Non-pigmented ciliary epithelial cell (primary cell): ENCODE results near the gene ING1.
"Not testable (repeated sequence)": the region's sequence is repeated elsewhere in the genome, so short reads cannot be mapped to it uniquely, and the experiment has no call there.

Source experiments
- DNase-seq: peaks from one replicate; pipeline ENCODE4 v3.0.0-alpha.2; 2010; ENCODE audit warnings: low read depth

ING1 gene, protein sequence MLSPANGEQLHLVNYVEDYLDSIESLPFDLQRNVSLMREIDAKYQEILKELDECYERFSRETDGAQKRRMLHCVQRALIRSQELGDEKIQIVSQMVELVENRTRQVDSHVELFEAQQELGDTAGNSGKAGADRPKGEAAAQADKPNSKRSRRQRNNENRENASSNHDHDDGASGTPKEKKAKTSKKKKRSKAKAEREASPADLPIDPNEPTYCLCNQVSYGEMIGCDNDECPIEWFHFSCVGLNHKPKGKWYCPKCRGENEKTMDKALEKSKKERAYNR

DNA sequence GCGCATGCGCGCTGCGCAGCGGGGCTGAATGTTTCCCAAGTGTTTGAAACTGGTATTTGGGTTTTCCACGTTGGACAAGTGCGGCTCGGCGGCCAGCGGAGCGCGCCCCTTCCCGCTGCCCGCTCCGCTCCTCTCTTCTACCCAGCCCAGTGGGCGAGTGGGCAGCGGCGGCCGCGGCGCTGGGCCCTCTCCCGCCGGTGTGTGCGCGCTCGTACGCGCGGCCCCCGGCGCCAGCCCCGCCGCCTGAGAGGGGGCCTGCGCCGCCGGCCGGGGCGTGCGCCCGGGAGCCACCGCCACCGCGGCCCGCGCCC, at the start of gene ING1:
Gene ING1, plus strand, starts transcription at position 59 of the 311 bp plus-strand sequence. CDS start 450 bp downstream, outside the sequence.
- no peak for DNase-seq

DNA sequence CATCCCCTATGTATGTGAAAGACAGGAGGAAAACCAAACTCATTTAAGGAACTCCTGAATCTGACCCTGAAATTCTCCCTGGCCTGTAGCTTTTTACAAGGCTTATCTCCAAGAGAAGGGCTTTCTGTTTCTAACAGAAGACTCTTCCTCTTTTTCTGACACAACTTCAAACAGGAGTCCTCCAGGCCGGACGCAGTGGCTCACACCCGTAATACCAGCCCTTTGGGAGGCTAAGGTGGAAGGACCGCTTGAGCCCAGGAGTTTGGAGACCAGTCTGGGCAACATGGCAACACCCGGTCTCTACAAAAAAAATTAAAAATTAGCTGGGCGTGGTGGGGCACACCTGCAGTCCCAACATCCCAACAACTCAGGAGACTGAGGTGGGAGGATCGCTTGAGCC, 49.5 kb upstream of the ING1 start:
- no peak for DNase-seq

DNA sequence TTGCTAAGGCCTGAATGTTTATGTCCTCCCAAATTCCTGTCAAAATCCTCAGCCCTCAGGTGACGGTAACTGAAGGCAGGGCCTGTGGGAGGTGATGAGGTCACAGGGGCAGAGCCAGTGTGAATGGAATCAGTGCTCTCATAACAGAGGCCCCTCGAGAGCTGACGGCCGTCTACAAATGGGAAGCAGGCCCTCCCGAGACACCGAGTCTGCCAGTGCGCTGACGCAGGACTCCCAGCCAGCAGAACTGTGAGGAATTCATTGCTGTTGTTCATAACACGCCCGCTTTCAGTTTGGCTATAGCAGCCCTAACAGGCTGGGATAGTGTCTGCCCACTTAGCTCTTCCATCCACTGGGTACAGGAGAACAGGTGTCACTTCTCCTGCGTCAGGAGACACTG, 48.8 kb upstream of the ING1 start:
- no peak for DNase-seq

DNA sequence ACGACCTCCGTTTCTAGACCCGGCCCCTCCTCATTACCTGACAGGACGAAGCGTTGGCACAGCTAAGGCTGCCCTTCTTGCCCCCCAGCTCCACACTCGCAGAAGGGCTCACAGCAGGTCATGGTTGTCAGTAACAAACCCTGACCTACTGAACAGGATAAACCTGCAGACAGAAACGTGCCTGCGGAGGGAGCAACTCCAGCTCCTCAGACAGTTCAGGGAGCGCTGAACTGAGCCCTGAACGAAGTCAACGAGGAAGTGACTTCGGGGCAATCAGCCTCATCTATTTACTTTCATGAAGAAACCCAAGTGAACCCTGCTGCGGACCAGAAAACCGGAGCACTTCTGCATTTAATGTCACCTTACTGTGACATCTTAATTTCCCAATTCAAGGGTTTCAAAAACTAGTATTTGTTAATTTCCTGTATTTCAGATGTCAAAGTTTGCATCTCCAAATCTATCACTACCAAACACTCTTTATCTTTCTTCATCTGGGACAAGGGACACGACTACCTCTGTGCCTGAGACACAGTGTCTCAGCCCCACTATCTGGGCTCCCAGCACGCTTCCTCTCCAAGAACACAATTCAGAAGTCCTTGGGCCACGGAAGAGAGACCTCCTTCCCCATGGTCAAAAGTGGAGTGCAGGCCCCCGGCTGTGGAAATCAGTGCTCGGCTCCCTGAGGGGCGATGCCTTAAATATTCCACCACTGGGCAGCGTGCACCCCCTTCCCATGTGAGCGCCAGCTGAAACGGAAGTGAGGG, 47.8 kb upstream of the ING1 start:
- DNase-seq = no peak

DNA sequence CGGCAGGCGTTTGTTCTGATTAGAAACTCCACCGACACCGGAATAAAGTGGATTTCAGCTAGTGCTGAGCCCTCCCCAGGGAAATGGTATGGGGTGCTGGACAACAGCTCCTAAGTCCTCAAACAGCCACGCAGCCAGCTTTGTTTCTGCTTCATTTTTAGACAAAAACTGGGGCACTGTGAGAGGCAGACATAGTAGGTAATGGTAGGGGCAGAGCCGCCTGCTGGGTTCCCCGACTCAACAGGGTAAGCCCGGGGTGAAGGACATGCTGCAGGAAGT, 47.3 kb upstream of the ING1 start:
- DNase-seq = no peak

DNA sequence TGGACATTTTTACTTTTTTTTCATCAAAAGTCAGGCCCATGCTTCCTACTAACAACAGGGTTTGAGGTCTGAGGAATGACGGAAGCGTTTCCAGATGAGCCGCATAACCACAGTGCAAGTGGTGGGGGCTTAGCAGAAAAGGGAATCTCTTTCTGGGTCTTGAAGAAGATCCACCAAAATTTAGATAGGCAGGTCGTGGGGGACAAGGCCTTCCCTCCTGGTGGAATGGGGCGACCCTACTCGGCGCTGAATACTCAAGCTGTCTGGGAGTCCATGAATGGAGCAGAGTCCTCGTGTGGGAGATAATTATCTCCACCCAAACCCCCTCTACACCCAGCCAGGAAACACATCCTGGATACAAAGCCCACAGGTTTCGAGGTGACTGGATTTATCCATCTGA, 44.5 kb upstream of the ING1 start:
- no peak for DNase-seq

DNA sequence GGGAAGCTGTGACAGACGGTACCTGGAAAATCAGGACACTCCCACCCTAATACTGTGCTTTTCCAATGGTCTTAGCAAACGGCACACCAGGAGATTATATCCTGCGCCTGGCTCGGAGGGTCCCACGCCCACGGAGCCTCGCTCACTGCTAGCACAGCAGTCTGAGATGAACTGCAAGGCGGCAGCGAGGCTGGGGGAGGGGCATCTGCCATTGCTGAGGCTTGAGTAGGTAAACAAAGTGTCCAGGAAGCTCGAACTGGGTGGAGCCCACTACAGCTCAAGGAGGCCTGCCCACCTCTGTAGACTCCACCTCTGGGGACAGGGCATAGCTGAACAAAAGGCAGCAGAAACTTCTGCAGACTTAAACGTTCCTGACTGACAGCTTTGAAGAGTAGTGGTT, 43.7 kb upstream of the ING1 start:
- not testable (repeated sequence) for DNase-seq

DNA sequence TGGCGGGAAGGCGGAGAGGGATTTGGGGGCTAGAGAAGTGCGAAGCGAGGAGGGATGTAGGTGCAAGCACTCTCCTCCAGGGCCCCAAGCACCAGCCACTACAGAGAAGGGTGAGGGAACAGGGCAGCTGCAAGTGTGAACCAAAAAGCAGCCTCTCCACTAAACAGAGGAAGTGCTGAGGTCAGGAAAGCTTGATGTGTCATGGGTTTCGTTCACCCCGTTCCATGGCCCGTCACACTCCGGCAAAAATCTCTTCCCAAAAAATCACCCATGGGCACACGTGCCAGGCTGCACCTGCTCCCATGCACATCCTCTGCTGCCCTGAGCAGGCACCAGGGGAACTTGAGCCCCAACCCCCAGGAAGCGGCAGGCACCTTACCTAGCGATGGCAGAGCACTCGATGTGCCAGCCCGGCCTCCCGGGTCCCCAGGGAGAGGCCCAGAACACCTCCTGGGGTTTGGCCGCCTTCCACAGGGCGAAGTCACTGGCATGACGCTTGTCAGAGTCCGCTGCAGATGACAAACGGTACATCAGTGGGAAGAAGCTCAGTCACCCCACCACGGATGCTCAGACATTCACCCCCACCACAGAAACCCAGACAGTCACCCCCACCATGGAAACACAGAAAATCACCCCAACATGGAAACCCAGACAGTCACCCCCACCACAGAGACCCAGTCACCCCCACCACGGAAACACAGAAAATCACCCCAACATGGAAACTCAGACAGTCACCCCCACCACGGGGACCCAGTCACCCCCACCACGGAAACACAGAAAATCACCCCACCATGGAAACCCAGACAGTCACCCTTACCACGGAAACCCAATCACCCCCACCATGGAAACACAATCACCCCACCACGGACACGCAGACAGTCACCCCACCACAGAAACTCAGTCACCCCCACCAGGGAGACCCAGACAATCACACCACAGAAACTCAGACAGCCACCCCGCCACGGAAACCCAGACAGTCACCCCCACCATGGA, 36.6 kb upstream of the ING1 start:
- no peak for DNase-seq

DNA sequence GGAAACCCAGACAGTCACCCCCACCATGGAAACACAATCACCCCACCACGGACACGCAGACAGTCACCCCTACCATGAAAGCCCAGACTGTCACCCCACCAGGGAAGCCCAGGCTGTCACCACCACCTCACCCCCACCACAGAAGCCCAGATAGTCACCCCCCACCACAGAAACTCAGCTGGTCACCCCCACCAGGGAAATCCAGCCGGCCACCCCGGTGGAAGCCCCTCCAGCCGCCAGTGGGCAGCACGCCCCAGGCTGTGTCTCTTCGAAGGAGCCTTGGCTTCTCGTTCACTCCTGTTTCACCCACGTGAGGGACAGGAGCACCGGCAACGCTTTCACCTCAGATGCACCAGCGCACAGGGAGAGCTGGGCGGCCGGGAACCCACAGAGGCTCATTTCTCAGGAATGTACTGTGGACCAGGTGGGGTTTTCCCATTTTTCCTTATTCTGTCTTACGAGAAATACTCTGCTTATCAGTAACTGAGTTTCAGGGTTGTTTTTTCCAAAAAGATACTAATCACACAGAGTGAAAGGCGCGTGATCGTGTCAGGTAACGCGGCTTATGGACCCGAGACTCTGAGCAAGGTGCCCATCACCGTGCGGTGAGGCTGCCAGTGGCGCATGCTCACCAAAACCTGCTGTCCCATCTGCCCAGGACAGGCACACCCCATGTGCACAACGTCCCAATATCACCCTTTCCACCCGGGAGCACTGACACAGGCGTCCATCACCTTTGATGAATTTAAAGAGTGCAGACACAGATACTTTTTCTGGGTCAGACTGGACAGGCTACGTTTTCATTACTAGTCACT, 35.6 kb upstream of the ING1 start:
- DNase-seq = peak; percentile 17

DNA sequence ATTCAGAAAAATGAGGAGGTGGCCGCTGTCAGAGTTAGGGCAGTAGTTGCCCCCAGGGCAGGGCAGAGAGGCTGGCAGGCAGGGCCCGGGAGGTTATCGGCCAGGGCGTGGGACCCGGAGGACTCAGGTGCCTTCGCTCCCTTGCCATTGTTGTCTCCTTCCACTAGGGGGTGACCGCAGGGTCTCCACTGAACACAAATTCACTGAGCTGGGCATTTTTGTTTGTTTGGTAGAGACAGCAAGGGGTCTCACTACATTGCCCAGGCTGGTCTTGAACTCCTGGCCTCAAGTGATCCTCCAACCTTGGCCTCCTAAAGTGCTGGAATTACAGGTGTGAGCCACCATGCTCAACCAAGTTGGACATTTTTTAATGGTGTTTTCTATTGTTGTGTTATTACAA, 32.6 kb upstream of the ING1 start:
- DNase-seq = no peak

DNA sequence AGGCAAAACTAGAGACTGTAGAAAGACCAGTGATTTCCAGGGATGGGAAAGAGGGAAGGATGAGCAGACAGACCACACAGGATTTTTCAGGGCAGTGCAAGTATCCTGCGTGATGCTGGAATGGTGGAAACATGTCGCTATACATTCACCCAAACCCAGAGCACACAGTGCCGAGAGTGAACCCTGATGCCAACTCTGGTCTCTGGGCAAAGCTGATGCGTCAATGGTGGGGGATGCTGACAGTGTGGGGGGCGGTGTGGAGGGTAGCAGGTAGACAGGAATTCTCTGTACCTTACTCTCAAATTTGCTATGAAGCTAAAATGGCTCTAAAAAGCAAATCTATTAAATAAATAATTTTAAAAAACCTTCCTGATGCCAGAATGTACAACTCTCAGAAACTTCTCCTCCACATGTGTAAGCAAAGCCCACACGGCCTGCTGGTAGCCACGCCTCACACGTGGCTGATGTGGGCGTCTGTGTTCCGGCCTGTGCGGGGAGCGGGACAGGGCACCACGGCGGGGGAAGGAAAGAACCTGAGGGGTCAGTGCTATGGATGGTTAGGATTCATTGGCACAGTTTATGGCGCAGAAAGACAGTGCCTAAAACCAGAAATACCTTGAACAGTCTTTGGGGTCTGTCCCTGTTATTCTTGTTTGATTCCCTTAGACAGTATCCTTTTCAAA, 31.5 kb upstream of the ING1 start:
- DNase-seq = no peak

DNA sequence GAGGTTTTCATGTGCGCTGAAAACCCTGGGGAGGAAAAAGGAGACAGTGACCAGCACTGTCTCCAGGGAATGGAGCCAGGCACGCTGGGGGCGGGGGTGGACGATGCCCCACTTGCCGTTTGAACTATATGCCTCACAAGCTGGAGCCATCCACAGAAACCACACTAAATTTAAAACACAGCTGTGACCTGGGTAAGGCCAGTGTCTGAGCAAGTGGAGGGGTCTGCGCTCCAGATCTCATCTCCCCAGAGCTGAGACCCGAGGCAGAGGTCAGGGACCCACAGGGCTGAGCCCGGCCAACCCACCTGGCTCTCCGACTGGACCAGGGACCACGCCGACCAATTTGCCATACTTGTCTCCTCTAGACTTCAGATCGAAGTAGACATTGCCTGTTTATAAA, 30.8 kb upstream of the ING1 start:
- DNase-seq = no peak

DNA sequence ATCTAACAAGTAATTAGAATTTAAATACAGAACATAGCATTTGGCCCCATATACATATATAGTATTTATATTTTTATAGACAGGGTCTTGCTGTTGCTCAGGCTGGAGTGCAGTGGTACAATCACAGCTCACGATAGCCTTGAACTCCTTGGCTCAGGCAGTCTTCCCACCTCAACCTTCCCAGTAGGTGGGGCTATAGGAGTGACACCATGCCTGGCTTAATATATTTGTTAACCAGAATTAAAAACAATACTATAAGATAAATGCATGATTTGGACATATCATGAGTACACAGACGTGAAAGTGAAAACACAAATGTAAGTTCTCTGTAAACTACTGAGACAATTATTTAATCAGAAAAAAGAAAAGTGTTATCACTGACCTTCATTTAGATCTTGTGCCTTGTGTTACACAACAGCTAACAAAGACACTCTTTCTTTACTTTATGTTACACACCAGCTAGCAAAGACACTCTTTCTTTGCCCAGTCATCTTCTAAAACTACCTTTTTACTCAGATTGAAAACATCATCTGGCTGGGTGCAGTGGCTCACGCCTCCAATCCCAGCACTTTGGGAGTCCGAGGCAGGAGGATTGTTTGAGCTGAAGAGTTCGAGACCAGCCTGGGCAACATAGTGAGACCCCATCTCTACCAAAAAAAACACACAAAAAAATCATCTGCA, 30.2 kb upstream of the ING1 start:
- no peak for DNase-seq

DNA sequence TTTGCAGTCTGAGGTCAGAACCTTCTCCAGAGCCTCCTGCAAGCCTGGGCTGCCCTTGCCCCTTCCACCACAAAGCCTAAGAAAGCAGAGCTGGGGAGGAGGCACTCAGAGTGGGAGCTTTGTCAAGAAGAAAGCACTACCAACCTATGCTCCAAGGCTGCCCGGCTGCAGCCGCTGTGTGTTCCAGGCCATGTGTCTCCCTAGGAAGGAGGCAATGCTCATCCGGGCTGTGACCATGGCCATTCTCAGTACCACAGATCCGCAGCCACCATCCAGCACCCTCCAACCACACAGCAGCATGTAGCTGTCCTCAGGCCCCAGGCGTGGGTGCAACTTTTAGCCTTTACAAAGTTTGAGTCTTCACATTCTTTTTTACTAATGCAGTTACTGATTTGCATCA, 29.6 kb upstream of the ING1 start:
- no peak for DNase-seq

DNA sequence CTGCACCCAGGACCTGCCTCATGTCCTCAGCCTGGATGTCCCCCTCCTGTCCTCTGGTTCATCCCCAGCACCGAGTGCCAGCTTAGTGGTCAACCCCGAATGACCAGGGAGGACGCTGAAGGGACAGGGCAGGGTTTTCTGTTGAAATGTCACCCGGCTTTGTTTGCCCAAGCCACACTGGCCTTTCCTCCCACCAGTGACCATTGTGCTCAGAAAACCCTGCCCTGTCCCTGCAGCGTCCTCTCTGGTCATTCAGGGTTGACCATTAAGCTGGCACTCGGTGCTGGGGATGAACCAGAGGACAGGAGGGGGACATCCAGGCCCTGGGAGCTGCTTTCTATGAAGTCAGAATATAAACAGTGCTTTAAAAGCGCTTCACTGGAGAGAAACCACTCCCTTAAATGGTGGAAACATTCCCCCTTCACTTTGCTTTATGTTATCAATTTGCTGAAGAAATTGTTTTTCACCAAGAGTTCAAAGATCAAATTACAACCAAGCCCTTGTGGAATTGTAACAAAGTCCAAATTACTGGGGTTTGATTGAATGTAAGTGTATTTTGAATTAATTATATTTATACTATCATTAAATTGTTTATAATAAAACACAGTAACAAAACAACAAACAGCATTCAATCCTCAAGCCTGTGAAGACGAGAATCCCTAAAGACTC, 29.0 kb upstream of the ING1 start:
- no peak for DNase-seq

DNA sequence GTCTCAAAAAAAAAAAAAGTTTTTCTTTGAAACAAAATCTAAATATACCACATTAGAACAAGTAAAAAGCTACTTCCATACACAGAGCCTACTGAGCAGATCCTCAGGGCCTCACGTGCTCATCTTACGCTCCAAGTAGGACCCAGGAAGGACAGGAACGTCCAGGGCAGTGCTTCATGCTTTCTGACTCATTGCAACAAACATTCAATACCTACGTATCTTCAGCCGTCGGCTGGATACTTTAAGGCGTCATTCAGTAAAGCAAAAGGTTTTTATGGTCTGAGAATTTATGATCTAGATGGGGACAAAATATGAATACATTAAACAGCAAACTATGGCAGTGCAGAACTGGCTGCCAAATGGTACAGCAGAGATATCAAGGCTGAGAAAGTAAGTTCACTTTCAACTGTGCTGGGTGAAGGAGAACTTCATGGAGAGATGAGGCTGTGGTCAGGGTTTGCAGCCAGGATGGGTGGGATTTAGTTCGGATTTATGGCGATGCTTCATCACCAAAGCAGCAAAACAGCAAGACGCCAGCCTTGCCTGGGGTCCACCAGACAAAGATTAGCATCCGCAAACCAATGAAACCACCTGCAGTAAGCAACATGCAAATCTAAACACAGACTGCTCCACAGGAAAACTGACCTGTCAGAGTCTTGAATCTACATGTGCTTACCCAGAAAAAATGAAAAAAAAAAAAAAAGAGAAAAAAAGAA, 28.0 kb upstream of the ING1 start:
- DNase-seq = peak; percentile 69

DNA sequence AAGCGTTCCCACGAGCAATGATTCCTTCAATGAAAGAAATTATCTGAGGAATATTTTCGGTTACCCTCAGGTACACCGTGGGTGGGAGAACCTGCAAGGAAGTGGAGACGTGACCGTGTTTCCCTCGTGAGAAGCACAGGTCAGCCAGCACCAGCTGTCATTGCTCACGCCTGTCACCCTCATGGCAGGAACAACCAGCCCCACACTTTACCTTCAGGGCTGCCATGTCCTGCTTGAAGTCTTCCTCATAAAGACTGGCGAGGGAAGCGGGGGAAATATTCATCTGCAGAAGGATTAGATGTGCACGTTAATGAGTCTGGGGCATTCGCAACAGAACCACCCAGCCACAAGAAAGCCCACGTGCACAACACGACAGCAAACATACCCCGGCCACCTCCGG, 25.8 kb upstream of the ING1 start:
- DNase-seq = no peak

DNA sequence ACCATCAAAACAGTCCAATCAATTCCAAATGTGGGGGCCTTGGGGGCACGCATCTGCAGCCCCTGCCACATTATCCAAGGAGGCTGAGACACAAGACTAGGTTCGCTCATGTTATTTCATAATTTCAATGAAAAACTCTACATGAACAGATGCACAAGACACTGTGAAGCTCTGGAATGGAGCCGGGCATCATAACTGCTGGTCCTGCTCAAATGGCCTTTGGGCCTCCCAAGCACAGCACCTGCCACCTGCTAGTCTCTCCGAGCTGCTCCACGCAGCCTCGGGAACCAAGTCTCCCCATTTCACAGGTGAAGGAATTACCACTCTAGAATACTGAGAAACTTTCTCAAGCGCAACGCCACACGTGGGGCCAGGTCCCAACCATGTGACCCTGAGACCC, 24.5 kb upstream of the ING1 start:
- DNase-seq = no peak

DNA sequence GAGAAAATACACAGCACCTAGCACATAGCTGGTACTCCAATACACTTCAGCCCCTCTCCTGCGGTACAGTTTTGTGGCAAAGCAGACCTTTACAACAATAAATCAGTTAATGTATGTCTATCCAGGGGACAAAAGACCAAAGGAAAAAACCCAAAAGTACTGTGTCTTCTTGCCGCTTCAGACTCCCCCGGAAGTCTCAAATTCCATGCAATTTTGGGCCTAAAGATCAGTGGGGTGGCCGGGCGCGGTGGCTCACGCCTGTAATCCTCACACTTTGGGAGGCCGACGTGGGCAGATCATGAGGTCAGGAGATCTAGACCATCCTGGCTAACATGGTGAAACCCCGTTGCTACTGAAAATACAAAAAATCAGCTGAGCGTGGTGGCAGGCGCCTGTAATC, 23.8 kb upstream of the ING1 start:
- DNase-seq = no peak

DNA sequence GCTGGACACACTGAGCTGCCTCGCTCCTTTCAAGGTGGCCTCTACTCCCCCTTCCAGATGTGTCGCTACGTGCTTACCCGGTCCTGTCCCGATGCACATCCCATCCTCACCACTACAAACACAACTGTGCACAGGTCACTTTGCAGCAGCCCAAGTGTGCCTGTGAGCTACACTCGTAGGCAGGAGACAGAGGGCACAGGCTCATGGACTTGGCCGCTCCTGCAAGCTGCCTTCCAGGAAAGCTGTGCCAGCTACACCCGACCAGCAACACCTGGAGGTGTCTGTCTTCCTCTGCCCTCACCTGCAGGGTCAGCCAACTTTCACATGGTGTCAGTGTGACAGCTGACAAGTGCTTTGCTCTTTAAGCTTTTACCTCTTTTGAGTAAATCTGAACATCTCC, 23.0 kb upstream of the ING1 start:
- no peak for DNase-seq
